ENCODE results near the gene ADAMTS12. TPM values are rescaled to one million over a fixed set of nuclear protein-coding genes. Genes with fewer than 3 reads are reported as not detected.

ADAMTS12 gene
- total RNA-seq, 4 donors from 2014 or later, result 0.22 to 1.2 (median 0.77) TPM

DNA sequence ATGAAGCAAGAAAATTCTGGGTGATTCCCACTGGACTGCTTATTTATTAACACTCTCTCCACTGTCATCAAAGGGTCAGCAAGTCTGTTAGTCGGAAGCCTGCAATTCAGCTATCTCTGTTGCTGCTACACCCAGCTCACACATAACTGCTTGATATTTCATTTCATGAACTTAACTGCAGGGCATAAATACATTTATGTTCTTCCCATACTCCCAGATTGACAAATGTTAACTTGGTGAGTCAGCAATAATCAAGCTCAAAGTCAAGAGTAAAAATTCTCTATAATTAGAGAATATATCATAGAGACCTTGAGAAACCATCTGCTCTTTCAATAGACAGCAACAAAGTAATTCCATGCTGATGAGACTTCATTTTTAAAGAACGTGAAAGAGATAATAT lies 198.8 kb downstream of the ADAMTS12 start:
- WGBS, 2 donors, result 79 to 83% methylated on average over 2 of the region's 2 CpGs

DNA sequence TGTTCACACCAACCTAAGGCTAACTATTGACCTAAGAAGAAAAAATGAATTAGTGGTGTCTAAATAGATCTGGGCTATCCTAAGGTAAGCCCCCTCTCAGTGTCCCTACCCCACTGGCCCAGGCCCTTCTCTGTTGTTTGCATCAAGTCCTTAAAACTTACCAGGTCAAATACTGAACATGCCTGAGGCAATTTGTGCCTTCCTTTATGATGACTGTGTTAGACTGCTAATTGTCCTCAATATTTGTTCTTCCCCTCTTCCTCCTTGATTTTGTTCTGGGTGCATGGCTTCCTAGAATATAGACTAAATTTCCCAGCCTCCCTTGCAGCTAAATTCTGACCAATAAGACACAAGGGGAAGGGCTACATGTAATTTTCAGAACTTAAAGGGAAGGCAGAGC lies 199.9 kb downstream of the ADAMTS12 start:
- no peak overlapping the region for H3K4me3 ChIP-seq (ENCODE audit: low read depth, poor library complexity, severe bottlenecking)
- no peak for DNase-seq (ENCODE audit: low spot score in 2 of 2)
- intact Hi-C loops (cut with DNase I; ENCODE audit: low total_unique reads), result no loop called here
- TF ChIP-seq POLR2A (IDR thresholded peaks at IDR 0.05) (no peak), CTCF (IDR thresholded peaks at IDR 0.05) (no peak)

More for the DNA sequence above, 198.8 kb downstream of the ADAMTS12 start:
- no peak for DNase-seq (ENCODE audit: low spot score in 2 of 2)
- TF ChIP-seq CTCF (IDR thresholded peaks at IDR 0.05) (no peak), POLR2A (IDR thresholded peaks at IDR 0.05) (no peak)
- intact Hi-C loops (cut with DNase I; ENCODE audit: low total_unique reads), result no loop called here
- no peak overlapping the region for H3K4me3 ChIP-seq (ENCODE audit: low read depth, poor library complexity, severe bottlenecking)

DNA sequence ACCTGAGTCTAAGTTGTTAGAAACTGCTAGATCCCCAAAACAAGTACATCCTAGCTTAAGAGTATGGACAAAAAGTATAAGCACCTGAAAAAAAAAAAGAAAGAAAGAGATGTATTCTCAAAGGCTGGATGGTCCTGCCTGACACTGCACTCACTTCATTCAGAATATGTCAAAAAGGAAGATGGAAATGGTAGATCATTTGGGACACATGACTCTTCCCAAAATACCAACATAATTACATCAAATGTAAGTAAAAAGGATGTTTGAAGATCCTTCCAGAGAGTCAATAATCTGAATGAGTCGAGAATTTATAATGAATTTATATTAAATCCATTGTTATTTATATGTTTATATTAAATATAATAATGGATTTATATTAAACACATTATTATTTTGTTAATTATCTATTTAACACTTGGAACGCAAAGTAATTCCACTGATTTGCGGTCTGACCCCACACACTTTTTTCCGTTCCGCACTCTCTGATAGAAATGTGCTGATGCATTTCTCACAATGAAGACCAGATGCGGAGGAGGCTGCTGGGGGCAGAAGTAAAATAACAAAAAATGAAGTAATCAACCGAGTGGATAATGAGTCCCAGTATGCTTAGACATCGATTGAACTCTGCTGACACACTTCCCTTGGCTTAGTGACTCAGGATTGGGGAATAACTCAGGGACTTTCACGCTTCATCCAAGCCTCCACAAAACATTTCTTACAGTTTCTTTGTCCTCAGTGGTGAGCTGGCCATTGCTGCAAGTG lies 201.2 kb downstream of the ADAMTS12 start:
- WGBS, 2 donors, result 61 to 62% methylated on average over 9 of the region's 9 CpGs
- DNase-seq (ENCODE audit: low spot score in 2 of 2), result peak in 1 of 2 donors; percentile 29
- no peak overlapping the region for H3K4me3 ChIP-seq (ENCODE audit: low read depth, poor library complexity, severe bottlenecking)
- intact Hi-C loops (cut with DNase I; ENCODE audit: low total_unique reads), result no loop called here
- TF ChIP-seq CTCF (IDR thresholded peaks at IDR 0.05), result no peak
- no peak for TF ChIP-seq POLR2A (IDR thresholded peaks at IDR 0.05)

DNA sequence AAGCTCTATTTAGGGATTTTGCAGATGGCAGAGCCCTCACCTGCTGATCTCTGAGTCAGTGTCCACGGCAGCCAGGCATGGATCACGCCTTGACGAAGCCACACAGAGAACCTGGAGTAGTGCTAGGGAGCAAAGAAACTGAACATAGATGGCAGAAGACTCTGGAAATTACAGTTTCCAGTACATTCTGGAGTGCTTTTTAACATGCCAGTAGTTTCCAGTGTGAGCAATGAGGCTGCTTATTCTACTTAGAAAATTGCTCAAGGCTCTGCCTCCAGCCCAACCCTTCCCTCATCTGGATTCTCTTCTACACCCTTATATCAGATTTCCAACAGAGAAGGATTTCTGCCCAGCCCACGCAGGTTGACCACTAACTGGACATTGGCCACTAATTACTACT lies 203.3 kb downstream of the ADAMTS12 start:
- 65 to 69% methylated on average over 4 of the region's 4 CpGs for WGBS, 2 donors
- DNase-seq (ENCODE audit: low spot score in 2 of 2), result no peak
- no peak for TF ChIP-seq CTCF (IDR thresholded peaks at IDR 0.05)
- TF ChIP-seq POLR2A (IDR thresholded peaks at IDR 0.05), result no peak
- intact Hi-C loops (cut with DNase I; ENCODE audit: low total_unique reads), result no loop called here
- H3K4me3 ChIP-seq (ENCODE audit: low read depth, poor library complexity, severe bottlenecking), result no peak overlapping the region

- DNase-seq (ENCODE audit: low spot score in 2 of 2), result no peak
- WGBS, 2 donors, result 54 to 56% methylated on average over 3 of the region's 3 CpGs
- intact Hi-C loops (cut with DNase I; ENCODE audit: low total_unique reads), result no loop called here
- TF ChIP-seq POLR2A (IDR thresholded peaks at IDR 0.05) (no peak), CTCF (IDR thresholded peaks at IDR 0.05) (no peak)
- H3K4me3 ChIP-seq (ENCODE audit: low read depth, poor library complexity, severe bottlenecking), result no peak overlapping the region
Measured at GRCh38 chr5:33688066-33688465, 203.7 kb downstream of the ADAMTS12 start.

Data from lower leg skin (tissue), 4 donors.